Activated CD8-positive, alpha-beta memory T cell treated with anti-CD3 and anti-CD28 coated beads, Interleukin-2, amount 50 U/mL, for 1 hour (primary cell): Measurements from ENCODE around the gene SYVN1.

Experiments
- DNase-seq: peaks from one replicate; pipeline ENCODE4 v3.0.0-alpha.2; 2020; ENCODE audit errors: extremely low read depth

The SYVN1 gene

GRCh38 chr11:65087827-65088226 is 46.5 kb downstream of the SYVN1 start:
- no peak for DNase-seq

DNA sequence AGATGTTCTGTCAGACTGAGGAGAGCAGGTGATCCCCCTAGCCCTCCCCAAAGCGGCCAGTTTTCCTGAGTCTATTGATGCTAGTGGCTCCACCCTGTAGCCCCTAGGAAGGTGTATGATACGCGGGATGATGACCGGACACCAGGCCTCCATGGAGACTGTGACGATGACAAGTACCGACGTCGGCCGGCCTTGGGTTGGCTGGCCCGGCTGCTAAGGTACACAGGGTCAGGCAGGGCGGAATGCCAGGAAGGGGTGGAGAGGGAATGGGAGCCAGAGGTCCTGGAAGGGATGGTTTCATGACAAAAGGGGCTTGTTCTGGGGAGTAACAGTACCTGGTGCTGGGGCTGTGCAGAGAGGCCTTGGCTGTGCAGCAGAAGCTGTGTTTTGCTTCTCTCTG is 47.1 kb downstream of the SYVN1 start:
- no peak for DNase-seq

DNA sequence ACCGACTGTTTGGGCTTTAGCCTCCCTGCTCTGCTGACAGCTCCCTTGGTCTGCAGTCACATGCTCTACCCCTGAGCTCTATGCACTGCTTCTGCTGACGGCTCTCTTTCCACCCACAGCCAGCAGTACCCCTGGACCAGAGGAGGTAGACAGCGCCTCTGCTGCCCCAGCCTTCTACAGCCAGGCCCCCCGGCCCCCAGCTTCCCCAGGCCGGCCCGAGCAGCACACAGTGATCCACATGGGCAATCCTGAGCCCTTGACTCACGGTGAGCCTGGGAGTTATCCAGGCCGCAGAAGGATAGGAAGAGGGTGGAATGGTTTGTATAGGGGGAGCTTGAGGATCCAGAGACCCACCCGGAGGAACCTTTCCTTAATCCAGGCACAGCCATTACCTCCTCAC is 47.5 kb downstream of the SYVN1 start:
- DNase-seq: no peak

- DNase-seq: no peak
These were observed 48.9 kb downstream of the SYVN1 start for GRCh38 chr11:65085446-65085845.

GRCh38 chr11:65084598-65085375 is 49.5 kb downstream of the SYVN1 start:
- DNase-seq: no peak

DNA sequence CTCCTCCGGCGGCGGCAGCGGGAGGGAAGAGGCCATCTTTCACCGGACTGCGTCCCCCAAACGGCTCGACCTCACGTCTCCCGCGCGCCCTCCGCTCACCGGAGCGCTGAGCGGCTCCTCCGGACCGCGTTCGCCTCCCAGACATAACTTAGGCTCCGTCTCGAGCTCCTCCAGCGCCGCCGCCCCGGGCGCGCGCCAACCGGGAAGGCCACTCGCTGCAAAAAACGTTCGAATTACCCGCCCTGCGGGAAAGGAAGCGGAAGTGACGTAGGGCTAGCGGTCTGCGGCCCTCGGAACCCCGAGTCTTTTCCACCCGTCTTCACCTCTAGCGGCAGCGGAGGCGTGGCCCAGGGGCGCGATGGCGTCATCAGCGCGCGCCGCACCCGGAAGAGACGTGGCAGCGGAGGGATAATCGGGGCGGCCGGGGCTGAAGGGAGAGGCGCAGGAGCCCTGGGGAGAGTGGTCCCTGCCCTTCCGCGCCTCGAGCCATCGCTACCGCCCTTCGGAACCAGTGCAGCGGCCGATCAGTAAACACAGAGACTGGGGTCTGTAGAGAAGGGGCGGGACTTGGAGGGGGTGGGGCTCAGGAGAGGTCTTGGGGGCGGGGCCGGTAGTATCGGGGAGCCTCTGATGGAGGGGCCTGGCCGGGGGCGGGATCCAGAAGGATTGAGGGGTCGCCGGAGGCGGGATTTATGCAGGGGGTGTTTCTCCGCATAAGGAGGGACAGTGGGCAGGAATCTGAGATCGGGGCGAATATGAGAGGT is 50.3 kb downstream of the SYVN1 start, which contains the start of the genes CDCA5 and ZFPL1:
TSS of gene CDCA5 (minus strand) at position 207 of the 764 bp plus-strand sequence. CDS start at position 145, 62 bp downstream.
TSS of gene ZFPL1 (plus strand) at position 389 of the 764 bp plus-strand sequence. CDS start 477 bp downstream, outside the sequence.
- DNase-seq: peak; percentile 79

- DNase-seq: no peak
These were observed 51.0 kb downstream of the SYVN1 start for GRCh38 chr11:65083134-65083833.

GRCh38 chr11:65078786-65079342 is 55.5 kb downstream of the SYVN1 start:
- no peak for DNase-seq

DNA sequence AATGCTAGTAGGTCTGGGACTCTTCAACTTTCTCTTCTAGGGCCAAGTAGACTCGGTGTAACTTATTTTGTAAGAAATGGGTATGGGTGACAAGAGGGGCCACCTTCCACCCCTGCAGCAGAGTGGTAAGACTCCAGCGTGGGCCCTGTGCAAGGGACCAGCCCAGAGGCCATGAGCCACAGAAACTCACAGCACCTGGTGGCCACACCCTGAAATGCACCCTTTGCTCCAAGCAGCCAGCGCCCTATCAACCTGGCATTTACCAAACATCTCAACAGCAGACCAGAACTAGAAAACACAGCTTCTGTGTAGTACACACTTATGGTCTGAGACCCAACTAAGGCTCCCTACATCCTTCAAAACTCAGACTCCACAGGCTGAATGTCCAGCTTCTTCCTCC is 56.2 kb downstream of the SYVN1 start:
- no peak for DNase-seq

DNA sequence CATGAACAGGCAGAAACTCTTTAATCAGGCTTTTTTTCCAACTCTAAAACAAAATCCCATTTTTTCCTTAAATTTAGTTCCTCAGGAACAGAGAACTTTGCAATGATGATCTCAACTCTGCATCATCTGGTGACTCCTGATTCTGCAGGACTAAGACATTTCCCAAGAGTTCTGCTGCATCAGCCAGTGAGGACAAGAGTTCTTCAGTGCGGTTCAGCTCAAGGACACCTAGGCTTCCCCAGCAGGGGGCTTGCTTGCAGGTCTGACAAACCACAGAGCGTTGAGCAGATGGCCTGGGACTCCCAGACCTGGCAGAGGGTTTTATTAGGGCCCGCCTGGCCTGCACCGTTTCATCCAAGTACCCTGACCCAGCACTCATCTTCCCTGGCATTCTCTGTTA is 56.9 kb downstream of the SYVN1 start:
- no peak for DNase-seq
